ENCODE data around the gene CTAGE6. TPM values are rescaled to one million over a fixed set of nuclear protein-coding genes. Genes with fewer than 3 reads are reported as not detected.
"Not testable (repeated sequence)": the region's sequence is repeated elsewhere in the genome, so short reads cannot be mapped to it uniquely, and the experiment has no call there.

Gene CTAGE6, protein sequence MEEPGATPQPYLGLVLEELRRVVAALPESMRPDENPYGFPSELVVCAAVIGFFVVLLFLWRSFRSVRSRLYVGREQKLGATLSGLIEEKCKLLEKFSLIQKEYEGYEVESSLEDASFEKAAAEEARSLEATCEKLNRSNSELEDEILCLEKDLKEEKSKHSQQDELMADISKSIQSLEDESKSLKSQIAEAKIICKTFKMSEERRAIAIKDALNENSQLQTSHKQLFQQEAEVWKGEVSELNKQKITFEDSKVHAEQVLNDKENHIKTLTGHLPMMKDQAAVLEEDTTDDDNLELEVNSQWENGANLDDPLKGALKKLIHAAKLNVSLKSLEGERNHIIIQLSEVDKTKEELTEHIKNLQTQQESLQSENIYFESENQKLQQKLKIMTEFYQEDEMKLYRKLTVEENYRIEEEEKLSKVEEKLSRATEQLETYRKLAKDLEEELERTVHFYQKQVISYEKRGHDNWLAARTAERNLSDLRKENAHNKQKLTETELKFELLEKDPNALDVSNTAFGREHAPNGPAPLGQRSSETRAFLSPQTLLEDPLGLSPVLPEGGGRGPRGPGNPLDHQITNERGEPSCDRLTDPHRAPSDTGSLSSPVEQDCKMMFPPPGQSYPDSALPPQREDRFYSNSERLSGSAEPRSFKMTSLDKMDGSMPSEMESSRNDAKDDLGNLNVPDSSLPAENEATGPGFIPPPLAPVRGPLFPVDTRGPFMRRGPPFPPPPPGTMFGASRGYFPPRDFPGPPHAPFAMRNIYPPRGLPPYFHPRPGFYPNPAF
- total RNA-seq (2021) (0.90 TPM in 1 of 2 replicates, not detected in the other), Bru-seq, nascent RNA (percentile 22 among the genes with signal in this experiment), BruChase-seq, experiment 1, labeled RNA remaining after a 2-hour chase (percentile 42 among the genes with signal in this experiment), BruChase-seq, experiment 2, labeled RNA remaining after a 6-hour chase (percentile 41 among the genes with signal in this experiment)
- long read RNA-seq = 0 reads

DNA sequence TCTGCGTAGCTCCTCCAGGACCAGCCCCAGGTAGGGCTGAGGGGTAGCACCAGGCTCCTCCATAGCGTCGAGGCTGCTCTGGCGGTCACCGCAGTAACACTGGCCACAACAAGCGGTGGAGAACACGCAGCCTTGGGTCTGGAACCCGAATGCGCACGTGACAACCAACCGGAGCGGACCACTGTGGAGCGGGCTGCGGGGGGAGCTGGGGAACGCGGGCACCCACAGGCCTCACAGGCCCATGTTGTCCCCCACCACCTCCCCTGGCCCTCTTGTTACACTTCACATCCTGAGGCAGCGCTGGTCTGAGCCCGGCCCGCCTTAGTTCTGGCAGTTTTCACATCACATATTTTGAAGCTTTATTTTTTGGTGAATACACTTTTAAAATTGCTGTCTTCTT lies at the start of gene CTAGE6:
Gene CTAGE6 (minus strand): TSS at position 101 of the 400 bp plus-strand sequence. CDS start 38 bp downstream, at position 63.
- H3K9me3 ChIP-seq (ENCODE audit: insufficient read depth, low read depth); H3K27me3 ChIP-seq (ENCODE audit: insufficient read depth, low read depth); H3F3A ChIP-seq (ENCODE audit: insufficient read depth, low read depth); H3K79me2 ChIP-seq (ENCODE audit: low read depth); intact Hi-C loops (cut with micrococcal nuclease; ENCODE audit: unreplicated experiment); H3K4me2 ChIP-seq; CTCF ChIA-PET; H3K4me3 ChIP-seq; DNase-seq; H4K20me1 ChIP-seq (ENCODE audit: insufficient read depth); H2AFZ ChIP-seq; H3K9me2 ChIP-seq (ENCODE audit: insufficient read depth); BruUV-seq (replicated peaks); H3K27ac ChIP-seq; POLR2A ChIA-PET (ENCODE audit: unreplicated experiment); H3K4me1 ChIP-seq (replicated peaks; ENCODE audit: insufficient read depth); H3K36me3 ChIP-seq (ENCODE audit: low read depth): not testable (repeated sequence)

DNA sequence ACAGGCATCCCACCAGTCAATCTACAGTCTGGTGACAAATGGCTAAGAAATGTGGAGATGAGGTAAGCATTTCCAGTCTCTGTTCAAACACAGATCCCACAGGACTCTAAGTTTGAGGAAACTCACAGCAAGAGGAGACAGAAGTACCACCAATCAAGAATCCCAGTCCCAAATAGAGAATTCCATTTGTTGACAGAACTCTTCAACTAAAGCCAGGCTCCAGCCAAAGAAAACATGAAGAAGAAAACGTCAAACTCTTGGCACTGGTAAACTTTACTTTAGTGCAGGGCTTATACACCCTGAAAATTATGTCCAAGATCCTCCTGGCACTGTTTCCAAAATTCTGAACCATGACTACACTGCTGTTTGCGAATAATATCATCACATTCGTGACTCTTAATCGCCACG lies 49.2 kb upstream of the CTAGE6 start:
- H2AFZ ChIP-seq; H3K36me3 ChIP-seq (ENCODE audit: low read depth); H3K4me2 ChIP-seq; intact Hi-C loops (cut with micrococcal nuclease; ENCODE audit: unreplicated experiment); DNase-seq; H3K4me3 ChIP-seq; H3K79me2 ChIP-seq (ENCODE audit: low read depth); H3K9me2 ChIP-seq (ENCODE audit: insufficient read depth); H3K4me1 ChIP-seq (replicated peaks; ENCODE audit: insufficient read depth); POLR2A ChIA-PET (ENCODE audit: unreplicated experiment); H3K9me3 ChIP-seq (ENCODE audit: insufficient read depth, low read depth); CTCF ChIA-PET; H3F3A ChIP-seq (ENCODE audit: insufficient read depth, low read depth); H3K27ac ChIP-seq; BruUV-seq (replicated peaks); H4K20me1 ChIP-seq (ENCODE audit: insufficient read depth); H3K27me3 ChIP-seq (ENCODE audit: insufficient read depth, low read depth): not testable (repeated sequence)

DNA sequence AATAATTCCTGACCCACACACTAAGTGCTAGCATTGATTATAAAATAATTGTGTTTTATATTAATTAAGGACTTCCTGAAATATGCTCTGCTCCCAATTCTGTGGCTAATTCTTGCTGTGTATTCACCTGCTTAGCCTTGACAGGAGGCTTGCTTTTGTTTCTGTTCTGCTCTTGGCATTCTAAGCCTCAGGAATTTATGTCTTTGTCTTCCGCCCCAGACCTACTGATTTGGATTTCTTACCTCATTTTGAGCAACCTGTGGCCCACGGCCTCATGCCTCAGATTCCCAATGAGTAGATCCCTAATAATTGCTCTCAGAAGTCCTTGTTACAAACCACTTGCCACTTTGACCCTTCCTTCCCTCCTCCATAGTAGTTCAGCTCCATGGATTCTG lies 40.4 kb upstream of the CTAGE6 start:
- POLR2A ChIA-PET (ENCODE audit: unreplicated experiment); H3K36me3 ChIP-seq (ENCODE audit: low read depth); H3K4me3 ChIP-seq; DNase-seq; H3K4me2 ChIP-seq; CTCF ChIA-PET; H3K27ac ChIP-seq; H3K9me3 ChIP-seq (ENCODE audit: insufficient read depth, low read depth); BruUV-seq (replicated peaks); H3K4me1 ChIP-seq (replicated peaks; ENCODE audit: insufficient read depth); H2AFZ ChIP-seq; H3K79me2 ChIP-seq (ENCODE audit: low read depth); H3K9me2 ChIP-seq (ENCODE audit: insufficient read depth); intact Hi-C loops (cut with micrococcal nuclease; ENCODE audit: unreplicated experiment); H4K20me1 ChIP-seq (ENCODE audit: insufficient read depth); H3K27me3 ChIP-seq (ENCODE audit: insufficient read depth, low read depth); H3F3A ChIP-seq (ENCODE audit: insufficient read depth, low read depth): not testable (repeated sequence)

DNA sequence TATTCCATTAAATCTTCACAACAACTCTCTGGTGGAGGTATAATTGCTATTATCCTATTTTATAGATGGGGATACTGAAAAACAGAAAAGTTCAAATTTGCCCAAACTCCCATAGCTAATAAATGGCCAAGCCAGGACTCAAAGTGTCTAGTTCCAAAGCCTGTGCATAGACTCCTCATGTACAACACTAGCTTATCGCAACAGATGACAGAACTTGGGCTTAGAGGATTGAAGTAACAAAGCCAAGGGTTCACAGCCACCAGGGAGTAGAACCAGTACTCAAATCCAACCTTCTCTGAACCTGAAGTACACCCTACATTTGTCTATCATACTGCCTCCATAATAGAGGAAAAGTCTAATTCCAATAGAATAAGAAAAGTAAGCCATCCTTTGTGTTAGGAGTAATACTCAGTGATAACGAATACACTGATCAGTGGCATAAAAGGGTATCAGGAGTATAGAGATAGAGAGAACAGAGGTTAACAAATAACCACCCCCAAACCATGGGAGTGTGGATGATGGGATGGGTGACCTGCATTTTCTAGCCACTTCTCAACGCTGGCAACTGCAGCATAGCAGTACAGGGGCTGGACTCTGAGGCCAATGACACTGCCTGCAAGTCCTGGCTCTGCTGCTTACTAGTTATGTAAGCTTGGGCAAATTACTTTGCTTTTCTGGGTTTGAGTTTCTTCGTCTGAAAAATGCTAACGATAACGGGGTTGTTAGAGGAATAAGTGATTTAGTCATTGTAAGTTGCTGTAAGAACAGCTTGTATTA lies 39.8 kb upstream of the CTAGE6 start:
- H3K36me3 ChIP-seq (ENCODE audit: low read depth); BruUV-seq (replicated peaks); H3K4me3 ChIP-seq; H4K20me1 ChIP-seq (ENCODE audit: insufficient read depth); H3K4me1 ChIP-seq (replicated peaks; ENCODE audit: insufficient read depth); DNase-seq; H2AFZ ChIP-seq; H3K27me3 ChIP-seq (ENCODE audit: insufficient read depth, low read depth); H3K9me2 ChIP-seq (ENCODE audit: insufficient read depth); POLR2A ChIA-PET (ENCODE audit: unreplicated experiment); H3F3A ChIP-seq (ENCODE audit: insufficient read depth, low read depth); H3K4me2 ChIP-seq; H3K9me3 ChIP-seq (ENCODE audit: insufficient read depth, low read depth); H3K27ac ChIP-seq; H3K79me2 ChIP-seq (ENCODE audit: low read depth); CTCF ChIA-PET; intact Hi-C loops (cut with micrococcal nuclease; ENCODE audit: unreplicated experiment): not testable (repeated sequence)

DNA sequence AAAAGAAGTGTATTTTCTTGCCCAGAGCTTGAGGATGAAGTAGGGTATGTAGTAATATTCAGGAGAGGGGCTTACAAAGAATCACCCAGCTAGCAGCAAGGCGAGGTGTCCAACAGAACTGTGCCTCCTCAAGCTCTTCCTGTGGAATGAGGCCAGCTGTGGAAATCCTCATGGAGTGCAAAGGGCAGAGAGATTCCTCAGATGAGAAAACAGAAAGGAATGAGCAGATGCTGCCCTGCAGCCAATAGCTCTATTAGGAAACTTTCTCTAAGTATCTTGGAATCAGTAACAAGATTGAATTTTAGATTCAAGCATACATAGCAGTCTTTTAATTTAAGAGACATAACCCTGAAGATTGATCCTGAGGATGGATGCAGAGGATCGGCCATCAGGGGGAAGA lies 38.2 kb upstream of the CTAGE6 start:
- H3K36me3 ChIP-seq (ENCODE audit: low read depth); CTCF ChIA-PET; BruUV-seq (replicated peaks); intact Hi-C loops (cut with micrococcal nuclease; ENCODE audit: unreplicated experiment); H3K27me3 ChIP-seq (ENCODE audit: insufficient read depth, low read depth); H2AFZ ChIP-seq; H3F3A ChIP-seq (ENCODE audit: insufficient read depth, low read depth); H3K9me2 ChIP-seq (ENCODE audit: insufficient read depth); H3K9me3 ChIP-seq (ENCODE audit: insufficient read depth, low read depth); DNase-seq; H3K4me1 ChIP-seq (replicated peaks; ENCODE audit: insufficient read depth); POLR2A ChIA-PET (ENCODE audit: unreplicated experiment); H3K27ac ChIP-seq; H3K79me2 ChIP-seq (ENCODE audit: low read depth); H3K4me2 ChIP-seq; H4K20me1 ChIP-seq (ENCODE audit: insufficient read depth); H3K4me3 ChIP-seq: not testable (repeated sequence)

DNA sequence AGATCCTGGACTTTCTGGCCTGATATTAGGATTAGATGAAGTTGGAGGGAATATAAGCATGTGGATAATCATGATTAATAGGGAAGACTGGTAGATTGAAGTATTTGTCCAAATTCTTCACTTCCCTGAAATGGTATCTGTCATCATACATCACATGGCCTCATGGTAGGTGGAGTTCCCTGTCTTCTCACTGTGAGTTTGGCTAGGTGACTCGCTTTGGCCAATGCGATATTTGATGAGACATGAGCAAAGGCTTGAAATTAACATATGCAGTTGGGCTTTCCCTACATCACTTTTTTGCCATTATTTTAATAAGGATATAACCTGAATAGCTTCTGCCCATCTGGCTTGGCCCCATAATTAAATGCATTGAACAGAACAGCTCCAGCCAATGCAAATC lies 35.1 kb upstream of the CTAGE6 start:
- BruUV-seq (replicated peaks); H3K4me2 ChIP-seq; H3F3A ChIP-seq (ENCODE audit: insufficient read depth, low read depth); H3K79me2 ChIP-seq (ENCODE audit: low read depth); POLR2A ChIA-PET (ENCODE audit: unreplicated experiment); H3K9me2 ChIP-seq (ENCODE audit: insufficient read depth); DNase-seq; H3K36me3 ChIP-seq (ENCODE audit: low read depth); H3K4me3 ChIP-seq; H3K4me1 ChIP-seq (replicated peaks; ENCODE audit: insufficient read depth); intact Hi-C loops (cut with micrococcal nuclease; ENCODE audit: unreplicated experiment); H3K9me3 ChIP-seq (ENCODE audit: insufficient read depth, low read depth); H3K27ac ChIP-seq; CTCF ChIA-PET; H2AFZ ChIP-seq; H3K27me3 ChIP-seq (ENCODE audit: insufficient read depth, low read depth); H4K20me1 ChIP-seq (ENCODE audit: insufficient read depth): not testable (repeated sequence)
